MM.1S (cell line): ENCODE data around the gene ADGRF1.

Source experiments
- CTCF ChIP-seq: fragments of 300-600 bp; sonication (generic); IDR thresholded peaks from 2 replicates; pipeline ENCODE4 v1.5.1; 2016; ENCODE audit warnings: antibody characterized with exemption, low read length, mixed read lengths
- EZH2 ChIP-seq: fragments of 300-600 bp; sonication (generic); optimal IDR thresholded peaks from 2 replicates; pipeline ENCODE3; 2017; ENCODE audit warnings: low read depth, mild to moderate bottlenecking, antibody characterized with exemption, low read length, mixed read lengths

- TF ChIP-seq EZH2 (no peak), CTCF (no peak)
These were observed 14.8 kb downstream of the ADGRF1 start for GRCh38 chr6:47027315-47027714.
